Omental fat pad (tissue), 4 donors: ENCODE results near the gene CLUH. TPM values are rescaled to one million over a fixed set of nuclear protein-coding genes. Genes with fewer than 3 reads are reported as not detected.

ENCODE experiments used
- ATAC-seq: fragments of 150-250 bp; one replicate; pipeline ENCODE4 v1.9.1; 2016; ENCODE audit warnings: mild to moderate bottlenecking, moderate library complexity; ENCODE audit not compliant: low FRiP score
- DNase-seq: peaks from one replicate; pipeline ENCODE4 v3.0.0-alpha.2; 2019; ENCODE audit warnings: low spot score
- CTCF ChIP-seq, 3 donors: fragments of 450-650 bp; IDR thresholded peaks; one replicate each; pipeline ENCODE4 v1.5.1; 2016 to 2017; ENCODE audit warnings: antibody characterized with exemption in 3 of 3, mild to moderate bottlenecking in 3 of 3, moderate library complexity in 2 of 3
- total RNA-seq, 4 donors: library from RNA; depleted of rRNA; stranded (reverse); fragments of >200 nt; gene quantifications; one replicate each; pipeline ENCODE4 v1.1.0, GENCODE V29; 2016

Gene CLUH
- total RNA-seq, 4 donors from 2014 or later: 39.2 to 167 (median 95.0) TPM

- DNase-seq (no peak), ATAC-seq (peak; percentile 4)
- no peak for TF ChIP-seq CTCF (IDR thresholded peaks at IDR 0.05)
Observed at GRCh38 chr17:2710803-2711607, 559 bp downstream of the CLUH start.

- no peak for ATAC-seq
- no peak for TF ChIP-seq CTCF (IDR thresholded peaks at IDR 0.05)
- no peak for DNase-seq
Observed at GRCh38 chr17:2710071-2710802, 1.3 kb downstream of the CLUH start.

GRCh38 chr17:2709183-2709661, 2.3 kb downstream of the CLUH start:
- DNase-seq (no peak), ATAC-seq (no peak)
- TF ChIP-seq CTCF (IDR thresholded peaks at IDR 0.05): no peak

GRCh38 chr17:2708585-2709182, 2.9 kb downstream of the CLUH start:
- no peak for TF ChIP-seq CTCF (IDR thresholded peaks at IDR 0.05)
- DNase-seq (no peak), ATAC-seq (no peak)

GRCh38 chr17:2707721-2708584, 3.6 kb downstream of the CLUH start:
- no peak for DNase-seq
- no peak for ATAC-seq
- no peak for TF ChIP-seq CTCF (IDR thresholded peaks at IDR 0.05)

GRCh38 chr17:2706911-2707510, 4.6 kb downstream of the CLUH start:
- no peak for DNase-seq
- TF ChIP-seq CTCF (IDR thresholded peaks at IDR 0.05): no peak
- no peak for ATAC-seq
